OCI-LY1 (cell line): ENCODE results near the gene WDPCP.

Experiments used
- H2AFZ ChIP-seq: fragments of 200-600 bp; sonication (generic), shearing (Covaris generic); 2 replicates; pipeline ENCODE4 v1.6.0; 2014; ENCODE audit warnings: antibody characterized with exemption, mild to moderate bottlenecking, low read length
- H3F3A ChIP-seq: fragments of 200-600 bp; sonication (generic), shearing (Covaris generic); 2 replicates; pipeline ENCODE4 v1.6.0; 2014; ENCODE audit warnings: mild to moderate bottlenecking, antibody characterized with exemption, low read length, moderate library complexity; ENCODE audit not compliant: insufficient read depth
- H3K27ac ChIP-seq: fragments of 200-600 bp; sonication (generic); 2 replicates; pipeline ENCODE4 v1.5.1; 2014; ENCODE audit warnings: low read length, mixed run types, mild to moderate bottlenecking, low read depth; ENCODE audit not compliant: poor library complexity, severe bottlenecking
- H3K27me3 ChIP-seq: fragments of 200-600 bp; sonication (generic); 2 replicates; pipeline ENCODE4 v1.6.0; 2014; ENCODE audit warnings: antibody characterized with exemption, mild to moderate bottlenecking, low read length, moderate library complexity; ENCODE audit not compliant: insufficient read depth
- H3K36me3 ChIP-seq: fragments of 200-600 bp; sonication (generic); 2 replicates; pipeline ENCODE4 v1.6.1; 2014; ENCODE audit warnings: mild to moderate bottlenecking, antibody characterized with exemption, low read length, moderate library complexity, mixed read lengths; ENCODE audit not compliant: insufficient read depth
- H3K4me1 ChIP-seq: fragments of 200-600 bp; sonication (generic); 2 replicates; pipeline ENCODE4 v1.5.1; 2014; ENCODE audit warnings: mild to moderate bottlenecking, low read length, moderate library complexity; ENCODE audit not compliant: insufficient read depth, severe bottlenecking
- H3K4me2 ChIP-seq: fragments of 200-600 bp; sonication (generic), shearing (Covaris generic); 2 replicates; pipeline ENCODE4 v1.6.1; 2014; ENCODE audit warnings: low read length
- H3K4me3 ChIP-seq: fragments of 200-600 bp; sonication (generic); 2 replicates; pipeline ENCODE4 v1.5.1; 2014; ENCODE audit warnings: low read length, low read depth, mild to moderate bottlenecking, mixed read lengths; ENCODE audit not compliant: poor library complexity, severe bottlenecking
- H3K79me2 ChIP-seq: fragments of 200-600 bp; shearing (Covaris generic); 2 replicates; pipeline ENCODE4 v1.6.1; 2016; ENCODE audit warnings: mixed run types, low read length, mixed read lengths; ENCODE audit not compliant: insufficient read depth
- H3K9ac ChIP-seq: fragments of 200-600 bp; sonication (generic), shearing (Covaris generic); 2 replicates; pipeline ENCODE4 v1.6.1; 2014; ENCODE audit warnings: mild to moderate bottlenecking, low read length, mixed read lengths
- H3K9me2 ChIP-seq: fragments of 200-600 bp; sonication (generic), shearing (Covaris generic); 2 replicates; pipeline ENCODE4 v1.6.1; 2014; ENCODE audit warnings: low read depth, mild to moderate bottlenecking, low read length, mixed read lengths
- H3K9me3 ChIP-seq: fragments of 200-600 bp; shearing (Covaris generic); 2 replicates; pipeline ENCODE4 v1.6.1; 2014; ENCODE audit warnings: low read length, mixed read lengths
- H4K20me1 ChIP-seq: fragments of 200-600 bp; sonication (generic), shearing (Covaris generic); 2 replicates; pipeline ENCODE4 v1.6.0; 2016; ENCODE audit warnings: mild to moderate bottlenecking, low read length; ENCODE audit not compliant: insufficient read depth
- EZH2 ChIP-seq: fragments of 200-600 bp; sonication (generic), shearing (Covaris generic); IDR thresholded peaks from 2 replicates; pipeline ENCODE4 v1.8.0; 2017; ENCODE audit warnings: borderline replicate concordance, mixed run types, mild to moderate bottlenecking, antibody characterized with exemption, low read length, moderate library complexity, mixed read lengths
- TF ChIP-seq, protein P1 (sequence below): fragments of 200-600 bp; sonication (generic), shearing (Covaris generic); IDR thresholded peaks from 2 replicates; pipeline ENCODE4 v1.5.1; 2017; ENCODE audit warnings: mild to moderate bottlenecking, antibody characterized with exemption, low read length, moderate library complexity, mixed read lengths

Gene WDPCP, protein sequence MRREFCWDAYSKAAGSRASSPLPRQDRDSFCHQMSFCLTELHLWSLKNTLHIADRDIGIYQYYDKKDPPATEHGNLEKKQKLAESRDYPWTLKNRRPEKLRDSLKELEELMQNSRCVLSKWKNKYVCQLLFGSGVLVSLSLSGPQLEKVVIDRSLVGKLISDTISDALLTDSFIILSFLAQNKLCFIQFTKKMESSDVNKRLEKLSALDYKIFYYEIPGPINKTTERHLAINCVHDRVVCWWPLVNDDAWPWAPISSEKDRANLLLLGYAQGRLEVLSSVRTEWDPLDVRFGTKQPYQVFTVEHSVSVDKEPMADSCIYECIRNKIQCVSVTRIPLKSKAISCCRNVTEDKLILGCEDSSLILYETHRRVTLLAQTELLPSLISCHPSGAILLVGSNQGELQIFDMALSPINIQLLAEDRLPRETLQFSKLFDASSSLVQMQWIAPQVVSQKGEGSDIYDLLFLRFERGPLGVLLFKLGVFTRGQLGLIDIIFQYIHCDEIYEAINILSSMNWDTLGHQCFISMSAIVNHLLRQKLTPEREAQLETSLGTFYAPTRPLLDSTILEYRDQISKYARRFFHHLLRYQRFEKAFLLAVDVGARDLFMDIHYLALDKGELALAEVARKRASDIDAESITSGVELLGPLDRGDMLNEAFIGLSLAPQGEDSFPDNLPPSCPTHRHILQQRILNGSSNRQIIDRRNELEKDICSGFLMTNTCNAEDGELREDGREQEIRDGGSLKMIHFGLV

DNA sequence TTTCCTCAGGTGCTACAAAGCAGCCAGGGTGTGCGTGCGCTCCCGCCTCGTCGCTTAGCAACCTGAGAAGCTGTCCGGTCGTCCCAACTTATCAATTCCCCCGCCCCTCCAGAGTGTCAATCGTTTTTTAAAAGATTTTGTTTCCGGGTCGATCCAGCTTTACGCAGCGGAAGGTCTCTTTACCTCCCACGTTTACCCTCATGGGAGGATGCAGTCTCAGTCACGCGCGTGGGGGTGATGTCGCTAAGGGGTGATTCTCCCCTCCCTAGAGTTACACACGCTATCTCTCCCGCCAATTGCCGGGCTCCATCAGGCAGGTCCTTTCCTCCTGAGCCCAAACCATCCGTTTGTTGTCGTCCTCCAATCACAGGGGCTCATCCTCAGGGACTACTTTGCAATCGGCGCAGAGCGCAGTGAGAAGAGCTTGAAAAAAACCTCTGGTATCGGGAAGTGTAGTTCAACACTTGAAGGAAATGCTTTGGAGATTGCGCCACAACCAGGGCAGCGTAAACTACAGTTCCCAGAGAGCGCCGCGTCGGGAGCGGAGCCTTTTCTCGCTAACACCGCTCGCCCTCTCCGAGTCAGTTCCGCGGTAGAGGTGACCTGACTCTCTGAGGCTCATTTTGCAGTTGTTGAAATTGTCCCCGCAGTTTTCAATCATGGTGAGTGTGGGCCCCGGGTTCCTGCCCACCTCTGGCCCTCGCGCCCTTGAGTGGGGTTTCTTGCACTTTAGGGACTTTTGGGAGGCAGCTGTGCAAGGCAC is at the start of gene WDPCP, which contains the start of gene MDH1:
TSS of gene WDPCP (minus strand) at position 93 of the 763 bp plus-strand sequence. CDS start 206 bp downstream, outside the sequence.
TSS of gene MDH1 (plus strand) at position 579 of the 763 bp plus-strand sequence. CDS start at position 660, 81 bp downstream.
- Histone ChIP-seq H3K27me3 (no peaks in the 10 kb centered on the region), H3K4me1 (peaks cover 48% of the 10 kb centered on the region), H3K27ac (peak within 1 kb of the TSS; percentile 88), H2AFZ (peak within 1 kb of the TSS; percentile 3; the same call in 1 of the 2 replicates), H4K20me1 (no peaks in the 10 kb centered on the region; the same call in 1 of the 2 replicates), H3K4me3 (peak within 1 kb of the TSS; percentile 92), H3K9me2 (no peaks in the 10 kb centered on the region), H3F3A (peaks cover 17% of the 10 kb centered on the region), H3K4me2 (peak within 1 kb of the TSS; percentile 82), H3K9me3 (no peaks in the 10 kb centered on the region), H3K79me2 (peaks cover 66% of the 10 kb centered on the region), H3K36me3 (peaks cover 15% of the 10 kb centered on the region; the same call in 1 of the 2 replicates), H3K9ac (peak within 1 kb of the TSS; percentile 94)
- TF ChIP-seq EZH2, result no peak
- TF ChIP-seq, protein P1, sequence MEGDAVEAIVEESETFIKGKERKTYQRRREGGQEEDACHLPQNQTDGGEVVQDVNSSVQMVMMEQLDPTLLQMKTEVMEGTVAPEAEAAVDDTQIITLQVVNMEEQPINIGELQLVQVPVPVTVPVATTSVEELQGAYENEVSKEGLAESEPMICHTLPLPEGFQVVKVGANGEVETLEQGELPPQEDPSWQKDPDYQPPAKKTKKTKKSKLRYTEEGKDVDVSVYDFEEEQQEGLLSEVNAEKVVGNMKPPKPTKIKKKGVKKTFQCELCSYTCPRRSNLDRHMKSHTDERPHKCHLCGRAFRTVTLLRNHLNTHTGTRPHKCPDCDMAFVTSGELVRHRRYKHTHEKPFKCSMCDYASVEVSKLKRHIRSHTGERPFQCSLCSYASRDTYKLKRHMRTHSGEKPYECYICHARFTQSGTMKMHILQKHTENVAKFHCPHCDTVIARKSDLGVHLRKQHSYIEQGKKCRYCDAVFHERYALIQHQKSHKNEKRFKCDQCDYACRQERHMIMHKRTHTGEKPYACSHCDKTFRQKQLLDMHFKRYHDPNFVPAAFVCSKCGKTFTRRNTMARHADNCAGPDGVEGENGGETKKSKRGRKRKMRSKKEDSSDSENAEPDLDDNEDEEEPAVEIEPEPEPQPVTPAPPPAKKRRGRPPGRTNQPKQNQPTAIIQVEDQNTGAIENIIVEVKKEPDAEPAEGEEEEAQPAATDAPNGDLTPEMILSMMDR, result no peak

DNA sequence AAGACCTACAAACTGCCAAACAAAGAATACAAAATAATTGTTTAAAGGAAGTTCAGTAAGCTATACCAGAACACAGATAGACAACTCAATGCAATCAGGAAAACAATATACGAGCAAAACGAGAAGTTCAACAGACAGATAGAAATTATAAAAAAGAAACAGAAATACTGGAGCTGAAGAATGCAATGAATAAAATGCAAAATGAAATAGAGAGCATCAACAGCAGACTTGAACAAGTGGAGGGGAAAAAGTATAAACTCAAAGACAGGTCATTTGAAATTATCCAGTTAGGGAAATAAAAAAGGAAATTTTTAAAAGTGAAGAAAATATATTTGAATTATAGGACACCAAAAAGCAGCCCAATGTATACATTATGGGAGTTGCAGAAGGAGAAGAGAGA is 44.1 kb upstream of the WDPCP start:
- Histone ChIP-seq H3K79me2 (no peaks in the 10 kb centered on the region), H3K4me3 (no peak overlapping the region), H3K4me2 (no peak overlapping the region), H3K9me3 (peaks cover 11% of the 10 kb centered on the region; the same call in 1 of the 2 replicates), H3K4me1 (no peaks in the 10 kb centered on the region), H3K9ac (no peak overlapping the region), H2AFZ (no peak overlapping the region), H3K27me3 (no peaks in the 10 kb centered on the region; the same call in 1 of the 2 replicates), H4K20me1 (no peaks in the 10 kb centered on the region), H3K36me3 (no peaks in the 10 kb centered on the region), H3K27ac (no peak overlapping the region), H3F3A (no peaks in the 10 kb centered on the region), H3K9me2 (no peaks in the 10 kb centered on the region)
- no peak for TF ChIP-seq EZH2
- TF ChIP-seq, protein P1, result no peak

DNA sequence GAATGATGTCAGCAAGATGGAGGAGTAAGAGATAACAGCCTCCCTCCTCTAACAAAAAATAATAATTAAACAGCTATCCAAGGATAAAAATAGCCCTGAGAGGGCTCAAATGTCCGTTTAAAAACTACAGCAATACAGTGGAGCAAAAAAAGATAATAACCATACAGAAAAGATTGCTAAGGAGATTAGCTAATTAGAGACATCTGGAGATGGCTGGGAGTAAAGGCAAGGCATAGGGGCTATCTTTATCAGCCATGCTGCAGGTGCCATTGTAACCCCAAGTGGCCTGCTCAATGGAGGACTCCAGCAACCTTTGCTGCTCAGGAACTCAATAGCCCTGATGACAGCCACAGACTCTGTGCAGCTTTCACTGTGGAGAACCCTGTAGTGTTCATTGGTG is 43.2 kb upstream of the WDPCP start:
- no peak overlapping the region for H2AFZ ChIP-seq
- H3F3A ChIP-seq, result no peaks in the 10 kb centered on the region
- no peak overlapping the region for H3K4me3 ChIP-seq
- H3K27me3 ChIP-seq, result no peaks in the 10 kb centered on the region; the same call in 1 of the 2 replicates
- no peak overlapping the region for H3K9ac ChIP-seq
- H4K20me1 ChIP-seq, result no peaks in the 10 kb centered on the region
- peaks cover 11% of the 10 kb centered on the region; the same call in 1 of the 2 replicates for H3K9me3 ChIP-seq
- H3K36me3 ChIP-seq, result no peaks in the 10 kb centered on the region
- no peaks in the 10 kb centered on the region for H3K79me2 ChIP-seq
- H3K4me2 ChIP-seq, result no peak overlapping the region
- H3K4me1 ChIP-seq, result no peaks in the 10 kb centered on the region
- H3K9me2 ChIP-seq, result no peaks in the 10 kb centered on the region
- TF ChIP-seq, protein P1, result no peak
- TF ChIP-seq EZH2, result no peak
- H3K27ac ChIP-seq, result no peak overlapping the region
